HG02970 (cell line): Measurements from ENCODE around the gene RIMS3.
"Not testable (repeated sequence)": the region's sequence is repeated elsewhere in the genome, so short reads cannot be mapped to it uniquely, and the experiment has no call there.

Experiments used
- ATAC-seq: cut with Tn5 transposase; IDR thresholded peaks from one replicate; pipeline ENCODE4 v1.9.1; 2021; ENCODE audit warnings: mild to moderate bottlenecking, moderate library complexity, moderate number of reproducible peaks; ENCODE audit not compliant: unreplicated experiment, low FRiP score

Gene RIMS3

GRCh38 chr1:40607921-40608320 lies 57.6 kb downstream of the RIMS3 start:
- no peak for ATAC-seq

- no peak for ATAC-seq
These were observed 58.5 kb downstream of the RIMS3 start for GRCh38 chr1:40606978-40607377.

GRCh38 chr1:40606194-40606593 lies 59.3 kb downstream of the RIMS3 start:
- ATAC-seq = no peak

GRCh38 chr1:40599926-40600325 lies 65.6 kb downstream of the RIMS3 start:
- ATAC-seq = no peak

- no peak for ATAC-seq
These were observed 69.9 kb downstream of the RIMS3 start for GRCh38 chr1:40595623-40596022.

- ATAC-seq = no peak
These were observed 71.3 kb downstream of the RIMS3 start for GRCh38 chr1:40594187-40594531.

- no peak for ATAC-seq
These were observed 71.9 kb downstream of the RIMS3 start for GRCh38 chr1:40593449-40594186.

GRCh38 chr1:40592107-40592803 lies 73.2 kb downstream of the RIMS3 start:
- ATAC-seq = no peak

GRCh38 chr1:40588586-40588985 lies 76.9 kb downstream of the RIMS3 start:
- no peak for ATAC-seq

- ATAC-seq = no peak
These were observed 81.5 kb downstream of the RIMS3 start for GRCh38 chr1:40583980-40584379.

GRCh38 chr1:40582116-40582515 lies 83.4 kb downstream of the RIMS3 start:
- ATAC-seq = no peak

- no peak for ATAC-seq
These were observed 90.1 kb downstream of the RIMS3 start for GRCh38 chr1:40575336-40575735.

GRCh38 chr1:40574805-40575204 lies 90.7 kb downstream of the RIMS3 start:
- not testable (repeated sequence) for ATAC-seq
